GF-D8 (cell line): ENCODE measurements around the gene SAMD9.
"Not testable (repeated sequence)": the region's sequence is repeated elsewhere in the genome, so short reads cannot be mapped to it uniquely, and the experiment has no call there.

Experiments used
- DNase-seq: peaks from one replicate; lab custom pipeline; 2025; lab: John Stamatoyannopoulos, UW

Gene SAMD9

DNA sequence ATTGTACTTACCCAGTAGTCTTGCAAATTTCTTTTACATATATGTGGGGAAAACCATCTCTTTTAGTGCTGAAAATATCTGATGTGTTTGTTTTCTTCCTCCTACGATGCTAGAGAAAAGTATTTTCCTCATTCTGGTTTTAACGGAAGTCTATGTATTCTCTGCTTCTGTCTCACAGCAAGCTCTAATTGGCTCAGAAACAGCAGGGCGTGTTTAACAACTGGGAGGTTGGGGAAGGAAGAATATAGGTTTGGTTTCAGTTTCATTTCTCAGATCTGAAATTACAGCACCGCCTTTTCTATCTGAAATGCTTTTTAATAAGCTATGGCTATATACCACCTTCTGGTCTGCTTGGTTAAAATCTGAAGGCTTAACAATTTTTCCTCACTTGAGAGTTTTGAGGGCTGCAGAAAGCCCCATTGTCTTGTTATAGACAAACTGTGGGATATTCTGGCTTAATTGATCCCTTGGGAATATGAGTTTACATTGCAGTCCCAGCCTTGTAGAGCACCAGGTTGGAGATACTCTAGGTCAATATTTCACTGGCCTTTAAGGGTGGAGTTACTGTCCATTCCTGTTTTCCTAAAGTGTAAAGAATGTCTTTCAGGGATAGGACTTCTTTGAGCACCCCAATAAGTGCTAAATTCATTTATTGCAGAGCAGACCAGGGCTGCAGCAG lies at the start of gene SAMD9:
Gene SAMD9, minus strand, starts transcription at position 128 of the 679 bp plus-strand sequence. CDS start 11,882 bp downstream, outside the sequence.
- peak; percentile 81 for DNase-seq

GRCh38 chr7:93165447-93165846 lies 47.7 kb upstream of the SAMD9 start:
- DNase-seq, result no peak

GRCh38 chr7:93164766-93165165 lies 47.0 kb upstream of the SAMD9 start:
- no peak for DNase-seq

- DNase-seq, result no peak
Measured at GRCh38 chr7:93161181-93161762, 43.5 kb upstream of the SAMD9 start.

DNA sequence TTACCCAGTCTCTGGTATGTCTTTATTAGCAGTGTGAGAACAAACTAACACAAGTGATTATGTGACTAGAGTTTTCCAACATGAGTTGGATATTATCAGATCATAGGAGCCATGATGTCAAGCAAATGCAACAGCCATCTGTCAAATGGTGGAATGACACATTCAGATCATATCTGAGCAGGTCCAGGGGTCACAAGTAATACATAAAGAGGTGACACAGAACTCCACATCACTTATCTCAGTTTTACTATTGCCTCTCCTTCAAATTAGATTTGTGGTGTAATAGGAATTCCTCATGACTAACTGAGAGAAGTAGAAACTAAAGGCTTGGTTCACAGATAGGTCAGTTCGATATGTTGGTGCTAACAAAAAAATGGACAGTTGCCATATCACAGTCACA lies 42.6 kb upstream of the SAMD9 start:
- DNase-seq, result no peak

DNA sequence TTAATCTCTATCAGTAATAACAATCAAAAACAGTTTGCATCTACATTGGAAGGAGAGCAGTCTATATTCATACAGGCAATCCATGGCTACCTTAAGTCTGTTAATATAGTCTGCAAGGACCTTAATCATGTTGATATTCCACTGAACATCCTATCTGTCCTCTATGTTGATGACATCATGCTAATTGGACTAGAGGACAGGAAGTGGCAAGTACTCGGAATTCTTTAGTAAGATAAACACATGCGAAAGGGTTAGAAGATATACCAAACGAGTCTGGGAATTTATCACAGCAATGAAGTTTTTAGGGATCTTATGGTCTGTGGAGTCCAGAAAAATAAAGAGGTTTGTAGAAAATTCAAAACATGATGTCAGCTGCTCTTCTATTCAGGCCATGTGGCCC lies 41.7 kb upstream of the SAMD9 start:
- no peak for DNase-seq

- no peak for DNase-seq
Measured at GRCh38 chr7:93156884-93157283, 39.1 kb upstream of the SAMD9 start.

DNA sequence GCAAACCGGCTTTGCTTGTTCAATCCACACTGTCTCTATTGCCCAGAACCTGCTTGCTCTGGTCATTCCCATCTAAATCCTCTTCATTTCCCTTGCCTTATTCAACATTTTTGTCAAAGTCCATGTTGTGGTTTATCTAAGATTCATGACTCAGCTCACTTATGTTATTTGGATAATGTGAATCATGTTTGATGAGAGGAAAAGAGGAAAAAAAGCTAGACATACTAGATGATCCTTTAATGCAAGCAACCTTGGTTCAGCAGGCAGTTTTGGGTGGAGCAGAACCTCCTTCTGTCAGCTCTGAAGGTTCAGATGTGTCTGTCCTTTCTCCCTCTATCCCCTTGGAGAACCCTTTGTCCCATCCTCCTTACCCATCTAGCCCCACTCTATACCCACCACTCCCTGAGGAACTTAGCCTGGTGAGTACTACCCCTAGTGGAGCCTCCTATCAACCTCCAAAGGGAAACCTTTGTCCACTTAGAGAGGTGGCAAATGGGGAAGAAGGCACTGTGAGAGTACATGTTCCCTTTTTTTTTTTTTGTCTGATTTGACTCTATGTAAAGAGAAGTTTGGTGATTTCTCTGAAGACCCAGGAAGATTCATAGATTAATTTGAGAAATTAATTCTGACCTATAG lies 32.5 kb upstream of the SAMD9 start:
- DNase-seq, result no peak

- DNase-seq, result no peak
Measured at GRCh38 chr7:93148727-93149126, 30.9 kb upstream of the SAMD9 start.

DNA sequence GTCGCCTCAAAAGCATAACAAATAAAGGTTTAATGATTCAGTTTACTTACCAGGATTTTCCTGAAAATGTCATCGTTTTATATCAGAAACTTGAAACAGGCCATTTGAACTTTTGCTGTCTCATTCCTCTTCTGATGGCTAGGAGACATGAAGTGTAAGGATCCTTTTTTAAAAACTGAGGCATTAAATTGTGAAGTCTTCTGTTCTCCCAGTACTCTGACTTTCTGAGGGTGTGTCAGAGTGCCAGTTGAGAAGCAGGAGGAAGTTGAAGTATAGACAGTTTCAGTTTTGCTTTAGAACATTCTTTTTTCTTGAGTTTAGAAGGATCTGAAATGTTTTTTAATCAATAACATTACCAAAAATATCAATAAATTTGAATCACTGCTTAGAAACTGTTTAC lies 30.4 kb upstream of the SAMD9 start, which contains the start of gene SAMD9L:
Gene SAMD9L, minus strand, starts transcription at position 242 of the 400 bp plus-strand sequence. CDS start 12,414 bp downstream, outside the sequence.
- DNase-seq, result no peak

DNA sequence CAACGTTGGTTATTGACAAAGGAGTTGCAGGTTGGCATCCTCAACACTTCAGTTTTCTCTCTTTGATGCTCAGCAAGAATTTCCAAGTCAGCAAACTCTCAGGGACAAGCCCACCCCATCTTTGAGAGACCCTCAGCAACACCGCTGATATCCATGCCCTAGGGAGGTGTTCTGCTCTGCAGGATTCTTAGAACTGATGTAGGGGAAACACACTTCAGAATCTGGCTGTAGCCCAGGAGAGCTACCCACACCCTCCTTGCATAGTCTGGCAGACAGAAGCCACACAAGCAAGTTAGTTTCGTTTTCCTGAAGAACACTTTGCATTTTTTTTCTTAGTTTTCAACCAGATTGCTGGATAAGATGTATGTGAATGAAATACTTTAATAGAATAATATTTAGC lies 29.6 kb upstream of the SAMD9 start:
- peak; percentile 31 for DNase-seq

DNA sequence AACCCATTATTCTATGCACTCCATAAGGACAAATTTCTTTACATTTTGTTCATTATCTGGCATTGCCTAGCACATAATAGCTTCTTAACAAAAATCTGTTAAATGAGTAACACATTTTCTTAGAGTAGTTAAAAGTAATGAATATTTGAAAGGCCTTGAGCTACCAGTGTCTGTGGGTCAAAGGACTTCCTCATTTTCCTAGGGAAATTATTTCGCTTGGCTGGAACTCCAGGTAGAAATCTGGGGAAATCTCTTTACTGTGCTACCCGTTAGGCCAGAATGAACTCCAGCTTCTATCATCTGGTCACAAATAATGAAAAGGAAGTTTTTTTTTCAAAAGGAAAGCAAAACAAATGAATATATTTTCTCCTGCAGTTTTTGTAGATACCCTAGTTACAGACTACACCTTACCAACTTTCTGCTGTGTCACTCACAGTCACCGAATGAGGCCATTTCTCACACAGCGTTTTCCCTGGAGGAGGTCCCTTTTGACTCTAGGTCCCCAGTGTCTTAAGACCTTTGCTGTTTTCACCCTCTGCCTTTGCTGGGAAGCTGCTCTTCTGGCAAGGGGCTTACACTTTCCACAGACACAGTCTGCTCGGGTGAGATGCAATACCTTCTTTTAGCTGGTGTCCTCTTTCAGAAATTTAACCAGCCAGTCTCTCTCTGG lies 28.8 kb upstream of the SAMD9 start:
- DNase-seq, result no peak

- DNase-seq, result no peak
Measured at GRCh38 chr7:93146036-93146435, 28.3 kb upstream of the SAMD9 start.

DNA sequence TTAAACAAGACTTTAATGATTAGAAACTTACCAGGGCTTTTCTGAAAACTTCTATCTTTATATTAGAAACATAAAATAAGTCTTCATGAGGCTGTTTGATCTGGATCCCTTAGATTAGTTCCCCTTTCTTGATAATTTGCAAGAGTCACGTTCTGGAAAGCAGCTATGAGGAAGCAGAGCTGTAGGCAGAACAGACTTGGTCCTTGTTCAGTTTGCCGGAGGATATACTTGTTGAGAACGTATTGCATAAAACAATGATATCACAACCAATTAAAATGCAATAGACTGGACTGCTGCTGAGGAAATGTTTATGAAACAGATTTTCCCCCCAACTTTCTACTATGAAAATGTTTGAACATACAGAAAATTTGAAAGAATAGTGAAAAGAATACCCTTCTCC lies 27.6 kb upstream of the SAMD9 start:
- peak; percentile 41 for DNase-seq

GRCh38 chr7:93142127-93142526 lies 24.3 kb upstream of the SAMD9 start:
- no peak for DNase-seq

DNA sequence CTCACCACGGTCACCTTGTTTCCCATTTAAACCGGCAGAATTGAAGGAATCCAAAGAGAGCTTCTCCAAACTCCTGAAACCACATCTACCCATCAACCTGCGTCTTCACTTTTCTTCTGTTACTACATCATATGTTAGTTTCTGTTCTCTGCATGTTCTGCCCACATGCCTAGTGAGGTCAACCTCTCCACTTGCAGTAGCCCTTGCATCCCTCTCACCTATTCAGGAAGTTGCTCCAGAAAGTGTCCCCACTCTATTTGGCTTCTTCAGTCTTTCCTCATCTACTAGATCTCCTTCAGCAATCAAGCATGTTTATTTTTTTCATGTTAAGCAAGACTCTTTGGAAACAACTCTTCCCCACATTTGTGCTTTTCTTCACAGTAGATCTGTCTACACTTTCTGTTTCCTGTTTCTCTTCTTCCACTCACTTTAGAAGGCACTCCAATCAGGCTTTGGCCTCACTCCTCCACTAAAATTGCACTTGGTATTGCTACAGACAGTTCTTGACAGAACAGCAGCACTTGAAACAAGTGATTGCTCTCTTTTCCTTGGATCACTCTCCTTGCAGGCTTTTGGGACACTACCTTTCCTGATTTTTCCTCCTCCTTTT lies 22.9 kb upstream of the SAMD9 start:
- no peak for DNase-seq

DNA sequence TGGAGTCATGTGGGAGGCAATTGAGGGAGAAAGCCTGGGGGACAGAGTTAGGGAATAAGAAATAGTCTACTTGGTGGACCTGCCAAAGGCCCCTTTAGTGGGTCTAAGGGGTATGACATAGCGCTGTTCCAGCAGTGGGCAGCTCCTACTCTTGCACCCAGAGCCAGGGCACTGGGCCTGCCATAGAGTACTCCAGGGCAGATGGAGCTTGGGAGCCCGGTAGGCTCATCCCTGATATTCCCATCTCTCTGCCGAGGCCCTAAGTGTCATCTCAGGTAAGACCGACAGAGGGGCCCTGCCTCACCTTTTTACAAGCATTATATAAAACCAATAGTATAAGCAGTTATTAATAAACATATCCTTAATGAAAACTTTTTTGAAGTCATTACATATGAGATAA lies 20.8 kb upstream of the SAMD9 start:
- DNase-seq, result no peak

GRCh38 chr7:93133005-93133404 lies 15.2 kb upstream of the SAMD9 start:
- DNase-seq, result no peak

- DNase-seq, result no peak
Measured at GRCh38 chr7:93132216-93132615, 14.4 kb upstream of the SAMD9 start.

DNA sequence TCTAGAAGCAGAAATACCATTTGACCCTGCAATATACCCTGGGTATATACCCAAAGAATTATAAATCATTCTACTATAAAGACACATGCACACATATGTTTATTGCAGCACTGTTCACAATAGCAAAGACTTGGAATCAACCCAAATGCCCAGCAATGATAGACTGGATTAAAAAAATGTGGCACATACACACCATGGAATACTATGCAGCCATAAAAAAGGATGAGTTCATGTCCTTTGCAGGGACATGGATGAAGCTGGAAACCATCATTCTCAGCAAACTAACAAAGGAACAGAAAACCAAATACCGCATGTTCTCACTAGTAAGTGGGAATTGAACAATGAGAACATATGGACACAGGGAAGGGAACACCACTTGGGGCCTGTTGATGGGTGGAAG lies 9.2 kb upstream of the SAMD9 start:
- not testable (repeated sequence) for DNase-seq

- DNase-seq, result not testable (repeated sequence)
Measured at GRCh38 chr7:93123532-93123931, 5.8 kb upstream of the SAMD9 start.
